IMR-90 (cell line): ENCODE measurements around the gene PTPN7. TPM values are rescaled to one million over a fixed set of nuclear protein-coding genes. Genes with fewer than 3 reads are reported as not detected.

Source experiments
- ATAC-seq: fragments of 200-7000 bp; cut with Tn5 transposase; 2 replicates; pipeline ENCODE4 v1.9.1; 2020; ENCODE audit warnings: low read depth, mild to moderate bottlenecking, moderate library complexity
- BruUV-seq: library from RNA; stranded (reverse); fragments of 400-500 nt; replicated peaks from 2 replicates; lab custom pipeline; 2021; lab: Mats Ljungman, UMichigan
- CTCF ChIA-PET: fragments of 300-600 bp; formaldehyde crosslinking; extraction: SDS; loops from one replicate; lab custom pipeline; 2021; ENCODE audit warnings: antibody characterized with exemption; lab: Yijun Ruan, JAX
- POLR2A ChIA-PET: fragments of 300-600 bp; sonication (Branson Sonifier 250); formaldehyde crosslinking; loops from one replicate; lab custom pipeline; 2022; ENCODE audit warnings: antibody characterized with exemption; ENCODE audit not compliant: unreplicated experiment; lab: Charles Lee
- DNase-seq: peaks from one replicate; pipeline ENCODE4 v3.0.0; 2013
- H2AFZ ChIP-seq: replicated peaks from 2 replicates; pipeline ENCODE3; 2013; ENCODE audit warnings: low read length, mild to moderate bottlenecking; ENCODE audit not compliant: poor library complexity
- H2AK5ac ChIP-seq: 2 replicates; pipeline ENCODE4 v1.6.1; 2013; ENCODE audit warnings: low read depth, low read length, inconsistent platforms
- H2AK9ac ChIP-seq: replicated peaks from 2 replicates; pipeline ENCODE3; 2013; ENCODE audit warnings: mild to moderate bottlenecking, low read depth, low read length, moderate library complexity; ENCODE audit not compliant: poor library complexity
- H2BK120ac ChIP-seq: 2 replicates; pipeline ENCODE4 v1.6.1; 2013; ENCODE audit warnings: low read depth, low read length, inconsistent platforms
- H2BK15ac ChIP-seq: 3 replicates; pipeline ENCODE4 v1.6.1; 2013; ENCODE audit warnings: low read depth, low read length, inconsistent platforms
- H2BK20ac ChIP-seq: 2 replicates; pipeline ENCODE4 v1.6.1; 2013; ENCODE audit warnings: low read depth, mild to moderate bottlenecking, inconsistent platforms, low read length, moderate library complexity
- H2BK5ac ChIP-seq: 2 replicates; pipeline ENCODE4 v1.6.1; 2013; ENCODE audit warnings: mild to moderate bottlenecking, low read depth, low read length, inconsistent platforms; ENCODE audit not compliant: poor library complexity, severe bottlenecking
- H3K14ac ChIP-seq: replicated peaks from 2 replicates; pipeline ENCODE4 v1.6.1; 2013; ENCODE audit warnings: low read depth, low read length, inconsistent platforms
- H3K18ac ChIP-seq: 2 replicates; pipeline ENCODE4 v1.6.1; 2013; ENCODE audit warnings: low read depth, low read length, control low read depth
- H3K23ac ChIP-seq: 2 replicates; pipeline ENCODE4 v1.6.1; 2013; ENCODE audit warnings: low read depth, low read length, inconsistent platforms
- H3K27ac ChIP-seq: 2 replicates; pipeline ENCODE4 v1.5.1; 2013; ENCODE audit warnings: mild to moderate bottlenecking, control low read depth, low read length; ENCODE audit not compliant: insufficient read depth
- H3K27me3 ChIP-seq: 2 replicates; pipeline ENCODE4 v1.6.1; 2013; ENCODE audit warnings: low read length; ENCODE audit not compliant: control insufficient read depth, insufficient read depth
- H3K36me3 ChIP-seq: 2 replicates; pipeline ENCODE4 v1.6.1; 2013; ENCODE audit warnings: low read length, mixed read lengths; ENCODE audit not compliant: control insufficient read depth, insufficient read depth
- H3K4ac ChIP-seq: 2 replicates; pipeline ENCODE4 v1.6.1; 2013; ENCODE audit warnings: low read depth, low read length, inconsistent platforms
- H3K4me1 ChIP-seq: 2 replicates; pipeline ENCODE4 v1.6.1; 2013; ENCODE audit warnings: low read length, mixed read lengths; ENCODE audit not compliant: control insufficient read depth, insufficient read depth
- H3K4me2 ChIP-seq: 2 replicates; pipeline ENCODE4 v1.6.1; 2013; ENCODE audit warnings: low read depth, mild to moderate bottlenecking, control low read depth, low read length, moderate library complexity
- H3K4me3 ChIP-seq: 2 replicates; pipeline ENCODE4 v1.5.1; 2013; ENCODE audit warnings: low read depth, mild to moderate bottlenecking, control low read depth, low read length, moderate library complexity; ENCODE audit not compliant: insufficient read depth
- H3K56ac ChIP-seq: 2 replicates; pipeline ENCODE4 v1.6.1; 2013; ENCODE audit warnings: low read length, inconsistent platforms; ENCODE audit not compliant: insufficient read depth; ENCODE audit errors: extremely low read depth
- H3K79me1 ChIP-seq, 2 experiments: 2 replicates each; pipeline ENCODE4 v1.6.1; 2013; ENCODE audit warnings: low read length in 2 of 2, inconsistent platforms in 1 of 2, low read depth in 1 of 2
- H3K9ac ChIP-seq: 2 replicates; pipeline ENCODE4 v1.6.1; 2013; ENCODE audit warnings: low read depth, low read length, control low read depth
- H3K9me1 ChIP-seq: 2 replicates; pipeline ENCODE4 v1.6.1; 2013; ENCODE audit warnings: low read length, inconsistent platforms; ENCODE audit not compliant: insufficient read depth
- H3K9me3 ChIP-seq: 2 replicates; pipeline ENCODE4 v1.6.1; 2013; ENCODE audit warnings: low read length; ENCODE audit not compliant: control insufficient read depth, insufficient read depth
- H4K20me1 ChIP-seq: 2 replicates; pipeline ENCODE4 v1.6.1; 2013; ENCODE audit warnings: low read length, inconsistent platforms; ENCODE audit not compliant: insufficient read depth
- H4K5ac ChIP-seq: 2 replicates; pipeline ENCODE4 v1.6.1; 2013; ENCODE audit warnings: mild to moderate bottlenecking, low read depth, low read length, control low read depth
- H4K8ac ChIP-seq, 2 experiments: 2 replicates each; pipeline ENCODE4 v1.6.1; 2013; ENCODE audit warnings: low read depth in 2 of 2, low read length in 2 of 2, control low read depth in 1 of 2, inconsistent platforms in 1 of 2
- H4K91ac ChIP-seq: 2 replicates; pipeline ENCODE4 v1.6.1; 2013; ENCODE audit warnings: low read depth, low read length, inconsistent platforms; ENCODE audit not compliant: insufficient read depth
- BHLHE40 ChIP-seq: fragments of 150-350 bp; IDR thresholded peaks from 2 replicates; pipeline ENCODE4 v1.6.1; 2016; ENCODE audit warnings: mild to moderate bottlenecking, low read depth, low read length
- CEBPB ChIP-seq: IDR thresholded peaks from 2 replicates; pipeline ENCODE4 v1.6.1; 2012; ENCODE audit warnings: low read depth, low read length, improper control_type of control experiment
- CHD1 ChIP-seq: IDR thresholded peaks from 2 replicates; pipeline ENCODE4 v1.6.1; 2012; ENCODE audit warnings: low read depth, low read length, improper control_type of control experiment
- FOS ChIP-seq: fragments of 150-350 bp; IDR thresholded peaks from 2 replicates; pipeline ENCODE4 v1.6.1; 2016; ENCODE audit warnings: low read depth, low read length
- MAZ ChIP-seq: IDR thresholded peaks from 2 replicates; pipeline ENCODE4 v1.6.1; 2012; ENCODE audit warnings: low read depth, mild to moderate bottlenecking, low read length, improper control_type of control experiment, moderate library complexity, borderline replicate concordance
- MXI1 ChIP-seq: IDR thresholded peaks from 2 replicates; pipeline ENCODE4 v1.6.1; 2012; ENCODE audit warnings: low read depth, mild to moderate bottlenecking, low read length, moderate library complexity, borderline replicate concordance
- NFE2L2 ChIP-seq: fragments of 150-350 bp; IDR thresholded peaks from 2 replicates; pipeline ENCODE4 v1.6.1; 2016; ENCODE audit warnings: low read depth, mild to moderate bottlenecking, low read length
- POLR2A ChIP-seq: IDR thresholded peaks from 2 replicates; pipeline ENCODE4 v1.6.1; 2012; ENCODE audit warnings: mild to moderate bottlenecking, low read depth, low read length
- RAD21 ChIP-seq: IDR thresholded peaks from 2 replicates; pipeline ENCODE4 v1.6.1; 2012; ENCODE audit warnings: low read length, improper control_type of control experiment
- RCOR1 ChIP-seq: IDR thresholded peaks from 2 replicates; pipeline ENCODE4 v1.6.1; 2012; ENCODE audit warnings: mild to moderate bottlenecking, low read length, improper control_type of control experiment; ENCODE audit not compliant: insufficient replicate concordance
- RFX5 ChIP-seq: IDR thresholded peaks from 2 replicates; pipeline ENCODE4 v1.8.0; 2012; ENCODE audit warnings: low read depth, mild to moderate bottlenecking, low read length, moderate library complexity
- SMC3 ChIP-seq: fragments of 150-350 bp; IDR thresholded peaks from 2 replicates; pipeline ENCODE4 v1.6.1; 2016; ENCODE audit warnings: low read depth, mild to moderate bottlenecking, antibody characterized with exemption, low read length, moderate library complexity
- WGBS, 2 experiments: methylation state at CpG; one replicate each; pipeline versions ENCODE4 v1.1.5 to v1.1.7; 2013; ENCODE audit warnings: missing lambda C conversion rate in 2 of 2; ENCODE audit not compliant: insufficient read length in 1 of 2; ENCODE audit errors: extremely low coverage in 2 of 2; 5-methylcytosine and 5-hydroxymethylcytosine counted together
- dilution Hi-C: fragments of 300-500 bp; cut with HindIII; formaldehyde crosslinking; loops from one replicate; pipeline ENCODE4 v1.14.3; 2018; ENCODE audit warnings: low sequenced_read_pairs; ENCODE audit not compliant: unreplicated experiment
- in situ Hi-C: fragments of 300-500 bp; cut with MboI; formaldehyde crosslinking; loops from 3 replicates; pipeline ENCODE4 v1.14.3; 2019; ENCODE audit warnings: low sequenced_read_pairs, inconsistent platforms, mixed read lengths
- intact Hi-C: fragments of 100-400 bp; cut with micrococcal nuclease; formaldehyde crosslinking; loops from 2 replicates; pipeline ENCODE4 v1.10.0; 2022
- polyA plus RNA-seq, 3 experiments: library from polyadenylated mRNA; depleted of rRNA; stranded (reverse); fragments of >200 nt; gene quantifications; 2 replicates each; pipeline ENCODE4 v1.2.3, GENCODE V29; 2012; ENCODE audit warnings: low replicate concordance in 1 of 3
- total RNA-seq: library from RNA; depleted of rRNA; stranded (reverse); fragments of >200 nt; gene quantifications from 2 replicates; pipeline ENCODE4 v1.2.3, GENCODE V29; 2012
- TF ChIP-seq, protein P1 (sequence below): fragments of 150-350 bp; IDR thresholded peaks from 2 replicates; pipeline ENCODE4 v1.6.1; 2017; ENCODE audit warnings: mild to moderate bottlenecking, antibody characterized with exemption, low read length, low read depth
- TF ChIP-seq, protein P2 (sequence below): conservative IDR thresholded peaks from 2 replicates; pipeline ENCODE4 v1.5.1; 2012; ENCODE audit warnings: mild to moderate bottlenecking, low read depth, low read length, improper control_type of control experiment
- TF ChIP-seq, protein P3 (sequence below): fragments of 150-350 bp; IDR thresholded peaks from 2 replicates; pipeline ENCODE4 v1.6.1; 2016; ENCODE audit warnings: low read depth, mild to moderate bottlenecking, low read length, moderate library complexity, borderline replicate concordance

Gene PTPN7
- total and polyA plus RNA-seq, 2 of the 4 experiments (the other 2 are of a cell fraction): 0.05 TPM; not detected in 1

DNA sequence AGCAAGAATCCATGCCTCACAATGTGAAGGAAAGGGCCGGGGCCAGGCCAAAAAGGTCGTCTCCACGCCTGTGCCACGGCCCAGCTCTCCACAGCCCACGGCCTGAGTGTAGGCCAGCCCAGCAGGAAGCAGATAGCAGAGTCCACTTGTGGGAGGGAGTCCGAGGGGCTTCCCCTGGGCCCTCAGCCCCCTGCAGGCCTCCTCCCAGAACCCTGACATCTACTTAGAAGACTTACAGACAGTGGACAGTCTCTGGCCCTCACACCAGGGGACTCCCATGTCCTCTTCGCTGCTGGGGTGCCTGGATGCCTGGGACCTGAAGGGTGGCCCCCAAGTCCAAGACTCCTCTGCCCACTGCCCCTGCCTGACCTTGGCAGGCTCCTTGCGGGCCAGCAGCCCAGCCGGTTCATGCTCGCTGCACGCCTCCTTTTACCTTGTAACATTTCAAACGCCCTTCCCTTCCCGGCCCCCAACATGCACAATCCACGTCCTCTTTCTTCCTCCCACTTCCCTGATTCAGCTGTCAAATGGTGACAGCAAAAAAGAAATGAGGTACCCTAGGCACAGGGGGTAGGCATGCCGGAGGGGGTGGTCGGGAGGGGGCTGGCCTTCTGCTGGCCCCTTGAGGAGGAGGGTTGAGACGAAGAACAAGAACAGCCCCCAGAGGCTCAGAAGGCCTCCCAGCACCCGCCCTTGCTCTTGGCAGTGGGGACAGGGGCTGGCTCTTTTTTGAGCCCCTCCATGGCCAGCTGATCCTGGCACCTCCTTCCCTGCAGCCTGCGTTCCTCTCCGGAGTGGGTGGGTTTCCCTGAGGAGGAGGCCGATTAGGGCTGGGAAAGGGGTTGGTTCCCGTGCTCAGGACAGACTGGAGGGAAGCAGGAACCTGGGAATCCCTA lies 997 bp upstream of the PTPN7 start:
- no peaks in the 10 kb centered on the region for H3K4me1 ChIP-seq
- H3K9me3 ChIP-seq: no peaks in the 10 kb centered on the region
- H4K91ac ChIP-seq: no peak overlapping the region
- no peak overlapping the region for H2BK120ac ChIP-seq
- no peak overlapping the region for H3K4me2 ChIP-seq
- ChIA-PET POLR2A (no interaction called here), CTCF (no interaction called here)
- no peak overlapping the region for H3K4me3 ChIP-seq
- no peak overlapping the region for H3K9ac ChIP-seq
- no peaks in the 10 kb centered on the region for H3K9me1 ChIP-seq
- no peaks in the 10 kb centered on the region for H3K79me1 ChIP-seq
- no peak overlapping the region for H2BK5ac ChIP-seq
- no peak overlapping the region for H3K23ac ChIP-seq
- peaks cover 36% of the 10 kb centered on the region for H3K27me3 ChIP-seq
- no peak overlapping the region for H3K27ac ChIP-seq
- in situ Hi-C loops: no loop called here
- DNase-seq (no peak), ATAC-seq (no peak)
- no peak overlapping the region for H2AK9ac ChIP-seq
- H3K14ac ChIP-seq: no peak overlapping the region
- intact Hi-C loops: loop anchor here (10.0 kb wide), 1 partner anchor 887 kb away; no protein-coding TSS in a partner anchor
- H3K36me3 ChIP-seq: no peaks in the 10 kb centered on the region
- H2AFZ ChIP-seq: no peak overlapping the region
- no peak overlapping the region for H4K8ac ChIP-seq
- H3K4ac ChIP-seq: no peak overlapping the region
- 85% methylated on average over 5 of the region's 22 CpGs; no CpG with 5 or more reads in 1 of the 2 experiments for WGBS, 2 experiments
- BruUV-seq: no TSS peak
- no peak overlapping the region for H3K18ac ChIP-seq
- H2AK5ac ChIP-seq: no peak overlapping the region
- no peak overlapping the region for H2BK20ac ChIP-seq
- no peak overlapping the region for H2BK15ac ChIP-seq
- H4K20me1 ChIP-seq: no peaks in the 10 kb centered on the region
- H4K5ac ChIP-seq: no peak overlapping the region
- H3K56ac ChIP-seq: no peak overlapping the region
- dilution Hi-C loops: no loop called here
- TF ChIP-seq BHLHE40 (no peak), RAD21 (no peak), FOS (no peak), SMC3 (no peak), CHD1 (no peak), NFE2L2 (no peak), RFX5 (no peak), POLR2A (no peak), MAZ (no peak), RCOR1 (no peak), MXI1 (no peak), CEBPB (no peak)
- TF ChIP-seq, protein P1, sequence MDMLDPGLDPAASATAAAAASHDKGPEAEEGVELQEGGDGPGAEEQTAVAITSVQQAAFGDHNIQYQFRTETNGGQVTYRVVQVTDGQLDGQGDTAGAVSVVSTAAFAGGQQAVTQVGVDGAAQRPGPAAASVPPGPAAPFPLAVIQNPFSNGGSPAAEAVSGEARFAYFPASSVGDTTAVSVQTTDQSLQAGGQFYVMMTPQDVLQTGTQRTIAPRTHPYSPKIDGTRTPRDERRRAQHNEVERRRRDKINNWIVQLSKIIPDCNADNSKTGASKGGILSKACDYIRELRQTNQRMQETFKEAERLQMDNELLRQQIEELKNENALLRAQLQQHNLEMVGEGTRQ: no peak
- TF ChIP-seq, protein P2, sequence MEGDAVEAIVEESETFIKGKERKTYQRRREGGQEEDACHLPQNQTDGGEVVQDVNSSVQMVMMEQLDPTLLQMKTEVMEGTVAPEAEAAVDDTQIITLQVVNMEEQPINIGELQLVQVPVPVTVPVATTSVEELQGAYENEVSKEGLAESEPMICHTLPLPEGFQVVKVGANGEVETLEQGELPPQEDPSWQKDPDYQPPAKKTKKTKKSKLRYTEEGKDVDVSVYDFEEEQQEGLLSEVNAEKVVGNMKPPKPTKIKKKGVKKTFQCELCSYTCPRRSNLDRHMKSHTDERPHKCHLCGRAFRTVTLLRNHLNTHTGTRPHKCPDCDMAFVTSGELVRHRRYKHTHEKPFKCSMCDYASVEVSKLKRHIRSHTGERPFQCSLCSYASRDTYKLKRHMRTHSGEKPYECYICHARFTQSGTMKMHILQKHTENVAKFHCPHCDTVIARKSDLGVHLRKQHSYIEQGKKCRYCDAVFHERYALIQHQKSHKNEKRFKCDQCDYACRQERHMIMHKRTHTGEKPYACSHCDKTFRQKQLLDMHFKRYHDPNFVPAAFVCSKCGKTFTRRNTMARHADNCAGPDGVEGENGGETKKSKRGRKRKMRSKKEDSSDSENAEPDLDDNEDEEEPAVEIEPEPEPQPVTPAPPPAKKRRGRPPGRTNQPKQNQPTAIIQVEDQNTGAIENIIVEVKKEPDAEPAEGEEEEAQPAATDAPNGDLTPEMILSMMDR: no peak
- TF ChIP-seq, protein P3, sequence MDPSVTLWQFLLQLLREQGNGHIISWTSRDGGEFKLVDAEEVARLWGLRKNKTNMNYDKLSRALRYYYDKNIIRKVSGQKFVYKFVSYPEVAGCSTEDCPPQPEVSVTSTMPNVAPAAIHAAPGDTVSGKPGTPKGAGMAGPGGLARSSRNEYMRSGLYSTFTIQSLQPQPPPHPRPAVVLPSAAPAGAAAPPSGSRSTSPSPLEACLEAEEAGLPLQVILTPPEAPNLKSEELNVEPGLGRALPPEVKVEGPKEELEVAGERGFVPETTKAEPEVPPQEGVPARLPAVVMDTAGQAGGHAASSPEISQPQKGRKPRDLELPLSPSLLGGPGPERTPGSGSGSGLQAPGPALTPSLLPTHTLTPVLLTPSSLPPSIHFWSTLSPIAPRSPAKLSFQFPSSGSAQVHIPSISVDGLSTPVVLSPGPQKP: no peak
